ENCODE measurements around the gene ACYP1.

- TF ChIP-seq CTCF (IDR thresholded peaks at IDR 0.05) (no peak), POLR2A (IDR thresholded peaks at IDR 0.05) (no peak)
Observed at GRCh38 chr14:75064205-75064567, 362 bp upstream of the ACYP1 start.

All from body of pancreas (tissue), 4 donors.